ENCODE data around the gene DUSP2. TPM values are rescaled to one million over a fixed set of nuclear protein-coding genes. Genes with fewer than 3 reads are reported as not detected.

The DUSP2 gene
- total RNA-seq, 1 donor, result 891 TPM

DNA sequence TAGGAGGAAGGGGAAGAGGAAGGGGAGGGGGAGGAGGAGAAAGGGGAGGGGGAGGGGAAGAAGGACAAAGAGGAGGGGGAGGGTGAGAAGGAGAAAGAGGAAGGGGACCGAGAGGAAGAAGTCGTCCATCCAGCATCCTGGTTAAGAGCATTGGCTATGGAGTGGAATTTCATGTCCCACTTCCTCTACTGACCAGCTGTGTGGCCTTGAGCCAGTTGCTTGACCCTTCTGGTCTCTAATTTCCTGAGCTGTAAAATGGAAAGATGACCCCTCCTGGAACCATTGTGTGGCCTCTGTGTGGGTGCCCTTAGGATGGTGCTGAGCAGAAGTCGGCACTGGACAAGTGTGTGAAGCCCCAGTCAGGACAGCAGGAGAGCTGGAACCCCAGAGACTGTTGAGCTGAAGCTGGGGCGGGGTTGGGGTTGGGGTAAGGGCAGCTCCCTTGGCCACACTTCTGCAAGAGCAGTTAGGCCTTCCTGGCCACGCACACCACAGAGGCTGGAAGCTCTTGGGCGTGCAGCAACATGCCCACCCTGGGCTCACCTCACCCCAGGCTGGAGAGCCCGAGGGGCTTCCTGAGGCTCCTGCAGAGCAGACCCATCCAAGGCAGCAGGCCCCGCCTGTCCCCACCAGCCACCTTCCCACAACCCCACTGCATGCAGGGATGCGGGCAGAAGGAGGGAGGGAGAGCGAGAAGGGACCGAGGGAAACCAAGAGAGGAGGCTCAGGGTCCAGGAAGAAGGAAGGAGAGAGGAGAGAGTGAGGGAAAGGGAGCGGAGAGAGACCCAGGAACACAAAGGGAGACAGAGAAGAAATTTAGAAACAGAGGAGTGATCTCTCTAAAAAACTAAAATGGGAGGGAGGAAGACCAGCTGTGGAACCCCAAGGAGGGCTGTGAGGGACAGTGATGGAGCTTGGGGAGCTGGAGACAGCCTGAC, 45.1 kb downstream of the DUSP2 start:
- no peaks in the 10 kb centered on the region for H3K9me3 ChIP-seq (ENCODE audit: low read depth, low read length)
- H3K27me3 ChIP-seq (ENCODE audit: insufficient read depth, low read length), result no peaks in the 10 kb centered on the region
- H3K4me3 ChIP-seq (ENCODE audit: low read length), result no peak overlapping the region
- peaks cover 3% of the 10 kb centered on the region for H3K4me1 ChIP-seq (ENCODE audit: insufficient read depth, low read length)

DNA sequence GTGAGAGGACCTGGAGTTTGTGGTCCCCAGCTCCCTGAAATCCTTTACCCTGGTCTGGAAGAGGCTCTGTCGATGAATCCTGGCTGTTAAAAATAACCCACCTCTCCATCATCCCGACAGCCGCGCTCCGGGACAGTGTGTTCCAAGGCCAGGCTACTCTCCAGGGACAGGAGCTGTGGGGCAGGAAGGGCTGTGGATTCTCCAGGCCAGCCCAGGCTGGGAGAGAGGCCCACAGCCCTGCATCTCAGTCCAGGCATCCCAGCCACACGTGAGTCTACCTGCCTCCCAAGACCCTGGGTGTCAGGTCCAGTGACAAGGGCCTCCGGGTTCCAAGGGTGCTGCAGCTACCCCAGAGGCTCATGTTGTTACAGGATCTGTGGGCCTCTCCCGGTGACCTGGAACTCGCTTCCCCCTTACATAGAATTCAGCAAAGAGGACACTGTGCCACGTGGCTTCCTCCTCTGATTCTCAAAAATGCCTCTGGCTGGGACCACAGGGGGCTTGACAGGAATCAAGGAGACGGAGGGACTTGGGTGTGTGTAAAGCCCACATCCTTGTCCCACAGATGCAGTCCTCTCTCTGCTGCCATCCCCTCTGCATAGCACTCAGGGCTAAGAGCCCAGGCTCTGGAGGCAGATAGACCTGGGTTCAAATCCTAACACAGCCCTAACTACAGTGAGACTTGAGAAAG, 46.2 kb downstream of the DUSP2 start:
- Histone ChIP-seq H3K4me3 (ENCODE audit: low read length) (no peak overlapping the region), H3K27me3 (ENCODE audit: insufficient read depth, low read length) (no peaks in the 10 kb centered on the region), H3K9me3 (ENCODE audit: low read depth, low read length) (no peaks in the 10 kb centered on the region), H3K4me1 (ENCODE audit: insufficient read depth, low read length) (peaks cover 3% of the 10 kb centered on the region)

DNA sequence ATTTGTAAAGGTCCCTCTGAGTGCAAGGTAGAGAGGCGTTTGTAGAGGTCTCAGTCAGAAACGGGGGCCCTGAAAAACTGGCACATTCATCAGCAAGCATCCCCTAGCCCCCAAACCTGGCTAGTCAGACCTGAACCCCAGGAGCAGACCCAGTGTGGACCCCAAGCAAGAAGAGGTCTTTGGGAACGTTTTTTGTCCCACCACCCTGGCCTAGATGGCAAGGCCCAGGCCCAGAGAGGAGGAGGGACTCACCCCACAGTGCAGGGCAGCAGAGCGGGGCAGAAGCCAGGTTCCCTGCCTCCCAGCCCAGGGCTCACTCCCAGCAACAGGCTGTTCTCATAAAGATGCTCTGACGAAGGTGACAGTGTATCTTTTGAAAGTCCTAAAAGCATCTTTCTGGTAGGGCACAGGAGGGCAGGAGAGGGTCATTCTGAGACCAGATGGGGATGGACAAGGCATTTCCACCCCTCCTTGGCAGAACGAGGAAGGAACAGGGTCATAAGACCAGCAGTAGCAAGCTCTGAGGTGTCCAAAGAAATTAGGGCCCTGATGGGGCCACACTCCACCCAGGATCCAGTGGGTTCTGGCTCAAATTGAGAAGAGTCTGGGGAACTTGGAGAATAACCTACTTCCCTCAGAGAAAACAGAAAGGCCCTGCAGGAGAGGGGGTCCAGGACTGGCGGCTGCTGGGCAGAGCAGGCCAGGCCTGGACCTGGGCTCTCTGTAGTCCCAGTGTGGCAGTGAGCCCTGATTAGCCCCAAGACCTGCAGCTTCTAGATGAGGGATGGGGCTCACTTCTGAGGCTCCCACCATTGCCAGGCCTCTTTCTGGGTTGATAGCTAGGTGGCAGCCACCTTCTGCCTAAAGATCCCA, 47.1 kb downstream of the DUSP2 start:
- H3K27me3 ChIP-seq (ENCODE audit: insufficient read depth, low read length), result no peaks in the 10 kb centered on the region
- H3K4me1 ChIP-seq (ENCODE audit: insufficient read depth, low read length), result peaks cover under 1% of the 10 kb centered on the region
- H3K9me3 ChIP-seq (ENCODE audit: low read depth, low read length), result no peaks in the 10 kb centered on the region
- no peak overlapping the region for H3K4me3 ChIP-seq (ENCODE audit: low read length)

DNA sequence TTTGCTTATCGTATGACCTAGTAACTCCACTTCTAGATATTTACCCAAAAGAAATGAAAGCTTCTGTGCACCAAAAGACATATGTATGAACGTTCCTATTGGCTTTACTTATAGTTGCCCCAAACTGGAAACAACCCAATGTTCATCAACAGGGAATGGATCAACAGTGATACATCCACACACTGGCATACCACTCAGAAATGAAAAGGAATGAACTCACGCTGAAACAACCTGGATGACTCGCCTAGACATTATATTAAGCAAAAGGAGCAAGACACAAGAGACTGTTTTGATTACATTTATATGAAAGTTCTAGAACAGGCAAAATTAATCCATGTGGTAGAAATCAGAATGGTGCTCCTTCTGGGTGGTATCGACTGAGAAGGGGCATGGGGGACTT, 47.8 kb downstream of the DUSP2 start:
- H3K4me1 ChIP-seq (ENCODE audit: insufficient read depth, low read length), result peaks cover 5% of the 10 kb centered on the region
- H3K27me3 ChIP-seq (ENCODE audit: insufficient read depth, low read length), result no peaks in the 10 kb centered on the region
- H3K4me3 ChIP-seq (ENCODE audit: low read length), result no peak overlapping the region
- no peaks in the 10 kb centered on the region for H3K9me3 ChIP-seq (ENCODE audit: low read depth, low read length)

DNA sequence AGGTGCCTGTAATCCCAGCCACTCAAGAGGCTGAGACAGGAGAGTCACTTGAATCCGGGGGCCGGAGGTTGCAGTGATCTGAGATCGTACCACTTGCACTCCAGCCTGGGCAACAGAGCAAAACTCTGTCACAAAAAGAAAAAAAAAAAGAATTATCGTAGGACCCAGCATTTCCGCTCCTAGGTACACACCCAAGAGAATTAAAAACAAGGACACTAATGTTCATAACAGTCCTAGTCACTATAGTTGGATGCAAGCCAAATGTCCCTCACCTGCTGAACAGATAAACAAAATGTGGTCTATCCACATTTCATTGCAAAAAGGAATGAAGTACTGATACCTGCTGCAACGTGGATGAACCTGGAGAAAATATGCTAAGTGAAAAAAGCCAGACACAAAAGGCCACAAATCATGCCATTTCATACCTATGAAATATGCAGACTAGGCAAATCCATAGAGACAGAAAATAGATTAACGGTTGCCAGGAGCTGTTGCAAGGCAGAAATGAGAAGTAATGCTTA, 50.1 kb downstream of the DUSP2 start:
- Histone ChIP-seq H3K27me3 (ENCODE audit: insufficient read depth, low read length) (no peaks in the 10 kb centered on the region), H3K4me3 (ENCODE audit: low read length) (no peak overlapping the region), H3K9me3 (ENCODE audit: low read depth, low read length) (no peaks in the 10 kb centered on the region), H3K4me1 (ENCODE audit: insufficient read depth, low read length) (peaks cover 5% of the 10 kb centered on the region)

DNA sequence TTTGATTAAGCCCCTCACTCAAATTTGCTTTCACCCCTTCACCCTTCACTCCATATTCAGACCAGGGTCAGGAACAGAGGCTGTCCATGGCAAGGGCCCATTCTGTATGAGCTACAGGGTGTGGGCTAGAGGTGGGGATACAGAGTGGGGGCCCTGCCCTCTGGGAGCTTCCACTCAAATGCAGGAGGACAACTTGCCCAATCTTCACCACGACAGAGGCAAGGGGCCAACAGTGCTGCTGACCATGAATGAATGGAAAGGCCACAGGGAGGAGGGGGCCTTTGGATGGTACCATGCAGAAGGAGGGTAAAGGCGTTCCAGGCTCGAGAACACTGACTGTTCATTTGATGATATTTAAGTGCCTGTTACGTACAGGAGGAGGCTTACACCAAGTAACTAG, 51.7 kb downstream of the DUSP2 start:
- H3K9me3 ChIP-seq (ENCODE audit: low read depth, low read length), result no peaks in the 10 kb centered on the region
- H3K27me3 ChIP-seq (ENCODE audit: insufficient read depth, low read length), result no peaks in the 10 kb centered on the region
- no peak overlapping the region for H3K4me3 ChIP-seq (ENCODE audit: low read length)
- H3K4me1 ChIP-seq (ENCODE audit: insufficient read depth, low read length), result peaks cover 5% of the 10 kb centered on the region

Other genes starting within 250 kb of the DUSP2 start
- 83.4 TPM for gene ANKRD36C, start 153.6 kb downstream of the DUSP2 start, total RNA-seq
- gene GPAT2, start 110.5 kb downstream of the DUSP2 start, total RNA-seq, result 1.3 TPM
- 1.5 TPM for gene ADRA2B, start 28.9 kb downstream of the DUSP2 start, total RNA-seq
- 6.5 TPM for gene ASTL, start 6.9 kb downstream of the DUSP2 start, total RNA-seq
- 96.8 TPM for gene STARD7, start 63.4 kb upstream of the DUSP2 start, total RNA-seq
- gene TMEM127, start 120.6 kb upstream of the DUSP2 start, total RNA-seq, result 51.6 TPM
- gene CIAO1, start 120.8 kb upstream of the DUSP2 start, total RNA-seq, result 65.4 TPM
- 80.5 TPM for gene SNRNP200, start 160.1 kb upstream of the DUSP2 start, total RNA-seq
- gene ITPRIPL1, start 179.9 kb upstream of the DUSP2 start, total RNA-seq, result 4.7 TPM
- 1.8 TPM for gene NCAPH, start 190.3 kb upstream of the DUSP2 start, total RNA-seq